Loucy (cell line): ENCODE measurements around the gene FCN3.

Experiments
- H2AFZ ChIP-seq: fragments of 200-600 bp; sonication (generic); 2 replicates; pipeline ENCODE4 v1.6.0; 2016; ENCODE audit warnings: antibody characterized with exemption, mild to moderate bottlenecking, low read length, moderate library complexity
- H3F3A ChIP-seq: fragments of 200-600 bp; 2 replicates; pipeline ENCODE4 v1.6.0; 2016; ENCODE audit warnings: antibody characterized with exemption, low read depth, mild to moderate bottlenecking
- H3K27me3 ChIP-seq: fragments of 200-600 bp; sonication (generic); 2 replicates; pipeline ENCODE4 v1.6.1; 2014; ENCODE audit warnings: low read length, mild to moderate bottlenecking; ENCODE audit not compliant: insufficient read depth, poor library complexity, severe bottlenecking
- H3K36me3 ChIP-seq: fragments of 200-600 bp; sonication (generic); 2 replicates; pipeline ENCODE4 v1.6.1; 2016; ENCODE audit warnings: low read length; ENCODE audit not compliant: insufficient read depth
- H3K4me1 ChIP-seq: fragments of 200-600 bp; sonication (generic); 2 replicates; pipeline ENCODE4 v1.5.1; 2014; ENCODE audit warnings: low read length, mild to moderate bottlenecking; ENCODE audit not compliant: insufficient read depth, poor library complexity, severe bottlenecking
- H3K4me2 ChIP-seq: fragments of 200-600 bp; sonication (generic); 2 replicates; pipeline ENCODE4 v1.6.0; 2014; ENCODE audit warnings: antibody characterized with exemption, low read length, low read depth, mild to moderate bottlenecking; ENCODE audit not compliant: poor library complexity, severe bottlenecking
- H3K4me3 ChIP-seq: fragments of 200-600 bp; sonication (generic); 2 replicates; pipeline ENCODE4 v1.5.1; 2014; ENCODE audit warnings: low read length, mild to moderate bottlenecking, mixed read lengths; ENCODE audit not compliant: poor library complexity, severe bottlenecking
- H3K79me2 ChIP-seq: fragments of 200-600 bp; sonication (generic); 2 replicates; pipeline ENCODE4 v1.6.1; 2014; ENCODE audit warnings: low read length; ENCODE audit not compliant: insufficient read depth
- H3K9ac ChIP-seq: fragments of 200-600 bp; sonication (generic); 2 replicates; pipeline ENCODE4 v1.6.0; 2014; ENCODE audit warnings: mild to moderate bottlenecking, low read depth, low read length, moderate library complexity; ENCODE audit not compliant: poor library complexity, severe bottlenecking
- H3K9me2 ChIP-seq: fragments of 200-600 bp; sonication (generic); replicated peaks from 2 replicates; pipeline ENCODE4 v1.6.1; 2016; ENCODE audit warnings: low read depth, low read length, mixed read lengths
- H3K9me3 ChIP-seq: fragments of 200-600 bp; sonication (generic); 2 replicates; pipeline ENCODE4 v1.6.1; 2014; ENCODE audit warnings: mild to moderate bottlenecking, antibody characterized with exemption, low read length, low read depth; ENCODE audit not compliant: insufficient read depth
- H4K20me1 ChIP-seq: fragments of 200-600 bp; sonication (generic); 2 replicates; pipeline ENCODE4 v1.6.0; 2014; ENCODE audit warnings: antibody characterized with exemption, low read length, mild to moderate bottlenecking; ENCODE audit not compliant: insufficient read depth, poor library complexity, severe bottlenecking
- CTCF ChIP-seq: fragments of 200-600 bp; sonication (generic); conservative IDR thresholded peaks from 2 replicates; pipeline ENCODE4 v1.5.1; 2014; ENCODE audit warnings: mild to moderate bottlenecking, antibody characterized with exemption, low read length
- EZH2phosphoT487 ChIP-seq: fragments of 200-600 bp; IDR thresholded peaks from 2 replicates; pipeline ENCODE4 v1.6.1; 2018; ENCODE audit warnings: antibody characterized with exemption, mild to moderate bottlenecking, moderate library complexity, borderline replicate concordance

FCN3 gene

DNA sequence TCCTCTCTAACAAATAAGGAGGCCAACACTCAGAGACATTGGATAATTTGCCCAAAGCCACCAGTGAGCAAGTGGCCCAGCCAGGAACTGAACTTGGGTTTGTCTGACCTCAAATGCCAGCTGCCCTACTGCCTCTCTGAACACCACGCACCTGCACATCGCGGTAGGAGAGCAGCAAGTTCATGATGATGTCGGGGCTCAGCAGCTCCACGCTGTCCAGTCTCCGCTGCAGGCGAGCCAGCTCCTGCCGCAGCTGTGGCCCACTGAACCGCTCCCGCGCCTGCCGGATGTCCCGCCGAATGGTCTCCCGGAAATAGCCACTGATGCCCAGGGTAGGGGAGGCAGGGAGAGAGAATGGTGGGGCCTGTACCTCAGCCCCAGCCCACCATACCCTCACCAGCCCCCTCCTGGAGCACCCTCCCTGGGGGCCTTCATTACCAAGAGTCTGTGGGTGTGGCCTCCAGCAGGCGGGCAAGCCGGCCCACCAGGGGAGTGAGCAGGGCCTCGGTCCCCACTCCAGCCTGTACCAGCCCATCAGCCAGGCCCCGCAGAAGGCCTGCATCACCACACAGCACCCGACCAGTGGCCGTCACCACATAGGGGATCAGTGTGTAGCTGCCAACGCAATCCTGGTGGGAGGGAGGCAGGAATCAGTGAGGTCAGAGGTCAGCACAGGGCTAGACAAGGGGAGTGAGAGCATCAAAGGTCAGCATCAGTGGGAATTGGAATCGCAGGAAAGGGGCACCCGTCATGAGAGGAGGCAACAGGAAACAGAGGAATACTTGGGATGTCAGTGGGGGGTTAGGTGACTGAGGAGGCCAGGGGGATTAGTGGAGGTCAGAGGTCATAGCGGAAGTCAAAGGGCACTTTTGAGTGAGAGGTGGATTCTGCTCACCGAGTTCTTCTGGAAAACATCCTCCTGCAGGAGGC is 10.6 kb downstream of the FCN3 start:
- H3K79me2 ChIP-seq = no peaks in the 10 kb centered on the region
- peak overlapping the region; percentile 72 for H3K9ac ChIP-seq
- H3K9me2 ChIP-seq = no peaks in the 10 kb centered on the region
- no peaks in the 10 kb centered on the region for H3F3A ChIP-seq
- no peaks in the 10 kb centered on the region for H3K36me3 ChIP-seq
- no peak overlapping the region for H3K4me3 ChIP-seq
- TF ChIP-seq CTCF = no peak
- H3K4me1 ChIP-seq = peaks cover 26% of the 10 kb centered on the region
- H3K9me3 ChIP-seq = no peaks in the 10 kb centered on the region
- no peaks in the 10 kb centered on the region for H4K20me1 ChIP-seq
- H3K4me2 ChIP-seq = peak overlapping the region; percentile 88
- H2AFZ ChIP-seq = no peak overlapping the region
- no peaks in the 10 kb centered on the region for H3K27me3 ChIP-seq

- H3K36me3 ChIP-seq = no peaks in the 10 kb centered on the region
- no peaks in the 10 kb centered on the region for H3K27me3 ChIP-seq
- H3K4me3 ChIP-seq = no peak overlapping the region
- no peaks in the 10 kb centered on the region for H3K9me2 ChIP-seq
- peaks cover 14% of the 10 kb centered on the region for H3K4me1 ChIP-seq
- no peak overlapping the region for H2AFZ ChIP-seq
- no peaks in the 10 kb centered on the region for H3F3A ChIP-seq
- H3K9me3 ChIP-seq = no peaks in the 10 kb centered on the region
- H3K79me2 ChIP-seq = no peaks in the 10 kb centered on the region
- H4K20me1 ChIP-seq = no peaks in the 10 kb centered on the region
- no peak overlapping the region for H3K9ac ChIP-seq
- no peak for TF ChIP-seq CTCF
- TF ChIP-seq EZH2phosphoT487 = no peak
- no peak overlapping the region for H3K4me2 ChIP-seq
These were observed 13.1 kb downstream of the FCN3 start for GRCh38 chr1:27361553-27361952.

DNA sequence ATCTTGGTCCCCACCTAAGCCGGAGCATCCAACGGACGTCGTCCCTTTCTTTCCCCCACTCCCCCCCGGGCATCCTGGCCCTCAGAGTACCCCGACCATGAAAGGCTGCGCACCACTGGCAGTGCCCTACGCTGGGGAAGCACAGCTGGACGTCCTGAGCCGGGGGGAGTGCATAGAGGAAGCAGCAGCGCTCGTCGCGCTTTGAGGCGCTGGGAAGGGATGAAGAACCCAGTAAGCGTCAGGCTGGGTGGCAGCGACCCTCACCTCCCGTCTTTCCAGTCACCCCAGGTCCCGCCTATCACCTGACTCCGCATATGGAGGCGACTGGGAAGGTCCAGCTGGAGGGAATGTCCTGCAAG is 13.6 kb downstream of the FCN3 start:
- H3K9me2 ChIP-seq = no peaks in the 10 kb centered on the region
- no peak overlapping the region for H2AFZ ChIP-seq
- H3K36me3 ChIP-seq = no peaks in the 10 kb centered on the region
- H3K27me3 ChIP-seq = no peaks in the 10 kb centered on the region
- no peak for TF ChIP-seq CTCF
- TF ChIP-seq EZH2phosphoT487 = no peak
- no peaks in the 10 kb centered on the region for H3F3A ChIP-seq
- no peak overlapping the region for H3K4me2 ChIP-seq
- H3K4me3 ChIP-seq = no peak overlapping the region
- H3K4me1 ChIP-seq = peaks cover 13% of the 10 kb centered on the region
- no peak overlapping the region for H3K9ac ChIP-seq
- H4K20me1 ChIP-seq = no peaks in the 10 kb centered on the region
- no peaks in the 10 kb centered on the region for H3K9me3 ChIP-seq
- no peaks in the 10 kb centered on the region for H3K79me2 ChIP-seq
